ENCODE data around the gene BLTP1.

DNA sequence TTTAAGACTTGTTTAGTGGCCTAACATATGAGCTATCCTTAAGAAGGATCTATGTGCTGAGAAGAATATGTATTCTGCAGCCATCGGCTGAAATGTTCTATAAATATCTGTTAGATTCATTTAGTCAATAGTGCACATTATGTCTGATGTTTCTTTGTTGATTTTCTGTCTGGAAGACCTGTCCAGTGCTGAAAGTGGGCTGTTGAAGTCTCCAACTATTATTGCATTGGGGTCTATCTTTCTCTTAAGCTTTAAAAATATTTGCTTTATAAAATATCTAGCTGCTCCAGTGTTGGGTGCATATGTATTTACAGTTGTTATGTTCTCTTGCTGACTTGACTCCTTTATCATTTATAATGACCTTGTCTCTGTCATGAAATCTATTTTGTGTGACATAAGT is 9.4 kb upstream of the BLTP1 start:
- TF ChIP-seq, protein P1, sequence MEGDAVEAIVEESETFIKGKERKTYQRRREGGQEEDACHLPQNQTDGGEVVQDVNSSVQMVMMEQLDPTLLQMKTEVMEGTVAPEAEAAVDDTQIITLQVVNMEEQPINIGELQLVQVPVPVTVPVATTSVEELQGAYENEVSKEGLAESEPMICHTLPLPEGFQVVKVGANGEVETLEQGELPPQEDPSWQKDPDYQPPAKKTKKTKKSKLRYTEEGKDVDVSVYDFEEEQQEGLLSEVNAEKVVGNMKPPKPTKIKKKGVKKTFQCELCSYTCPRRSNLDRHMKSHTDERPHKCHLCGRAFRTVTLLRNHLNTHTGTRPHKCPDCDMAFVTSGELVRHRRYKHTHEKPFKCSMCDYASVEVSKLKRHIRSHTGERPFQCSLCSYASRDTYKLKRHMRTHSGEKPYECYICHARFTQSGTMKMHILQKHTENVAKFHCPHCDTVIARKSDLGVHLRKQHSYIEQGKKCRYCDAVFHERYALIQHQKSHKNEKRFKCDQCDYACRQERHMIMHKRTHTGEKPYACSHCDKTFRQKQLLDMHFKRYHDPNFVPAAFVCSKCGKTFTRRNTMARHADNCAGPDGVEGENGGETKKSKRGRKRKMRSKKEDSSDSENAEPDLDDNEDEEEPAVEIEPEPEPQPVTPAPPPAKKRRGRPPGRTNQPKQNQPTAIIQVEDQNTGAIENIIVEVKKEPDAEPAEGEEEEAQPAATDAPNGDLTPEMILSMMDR (IDR thresholded peaks at IDR 0.05; ENCODE audit: borderline replicate concordance, extremely low read depth, low read length, poor library complexity, severe bottlenecking): no peak
- TF ChIP-seq EZH2 (IDR thresholded peaks at IDR 0.05; ENCODE audit: borderline replicate concordance, low read depth, low read length, severe bottlenecking): no peak
